Fibroblast of skin of right quadriceps (primary cell): ENCODE measurements around the gene NDST3.
A peak's percentile ranks its signal among the peaks of the same experiment; 100 is the strongest.

Source experiments
- DNase-seq: peaks from one replicate; pipeline ENCODE4 v3.0.0-alpha.2; 2013

Gene NDST3

DNA sequence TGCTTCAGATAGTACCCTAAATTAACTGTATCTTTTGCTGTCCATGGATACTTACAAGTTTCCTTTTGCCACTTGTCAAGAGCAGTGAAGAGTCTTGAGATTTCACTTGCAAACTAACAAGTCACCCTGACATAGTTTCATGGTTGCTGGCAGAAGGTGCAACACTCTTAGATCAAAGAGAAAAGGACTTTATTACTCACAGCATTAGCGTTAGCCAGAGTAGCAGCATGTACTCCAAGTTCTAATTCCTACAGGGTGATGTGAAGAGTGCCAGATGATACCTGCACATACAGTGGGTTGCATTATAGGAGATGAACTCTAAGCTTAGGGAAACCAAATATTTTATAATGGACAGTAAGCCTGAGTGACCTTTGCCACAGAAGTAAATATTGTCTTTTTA is 47.9 kb downstream of the NDST3 start:
- DNase-seq = no peak

DNA sequence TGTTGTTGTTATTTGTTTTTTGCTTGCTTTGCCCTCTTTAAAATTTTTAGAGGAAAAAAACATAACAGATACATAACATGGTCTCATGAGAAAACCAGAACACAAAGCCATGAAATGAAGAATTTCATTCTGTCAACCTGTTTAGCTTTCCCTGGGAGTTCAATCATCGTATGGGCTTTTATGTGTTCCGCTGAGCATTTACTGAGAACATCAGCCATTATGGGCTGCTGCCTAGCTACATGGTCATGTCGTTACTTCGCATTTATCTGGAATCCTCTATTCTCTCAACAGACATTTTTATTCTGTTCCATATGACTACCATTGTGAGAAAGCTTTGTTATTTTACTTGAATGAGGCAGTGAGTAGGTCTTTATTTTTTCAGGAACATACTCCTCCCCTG is 51.4 kb downstream of the NDST3 start:
- no peak for DNase-seq

DNA sequence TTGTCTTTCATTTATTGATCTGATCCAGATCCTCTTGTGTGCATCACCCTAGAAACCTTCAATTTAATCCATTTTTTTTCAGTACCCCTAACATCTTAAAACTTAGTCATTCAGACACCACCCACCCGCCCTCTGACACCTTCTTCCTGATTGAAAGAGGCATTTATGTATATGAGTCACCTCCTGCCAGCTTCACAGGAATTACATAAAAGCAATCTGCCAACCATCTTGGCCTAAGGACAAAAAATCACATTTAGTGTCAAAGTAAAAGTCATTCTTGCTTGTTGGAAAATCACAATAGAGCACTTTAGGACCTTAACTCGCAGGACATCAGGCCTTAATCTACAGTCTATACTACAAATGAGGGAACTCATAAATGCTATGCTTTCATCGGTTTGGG is 52.1 kb downstream of the NDST3 start:
- DNase-seq = peak; percentile 54

DNA sequence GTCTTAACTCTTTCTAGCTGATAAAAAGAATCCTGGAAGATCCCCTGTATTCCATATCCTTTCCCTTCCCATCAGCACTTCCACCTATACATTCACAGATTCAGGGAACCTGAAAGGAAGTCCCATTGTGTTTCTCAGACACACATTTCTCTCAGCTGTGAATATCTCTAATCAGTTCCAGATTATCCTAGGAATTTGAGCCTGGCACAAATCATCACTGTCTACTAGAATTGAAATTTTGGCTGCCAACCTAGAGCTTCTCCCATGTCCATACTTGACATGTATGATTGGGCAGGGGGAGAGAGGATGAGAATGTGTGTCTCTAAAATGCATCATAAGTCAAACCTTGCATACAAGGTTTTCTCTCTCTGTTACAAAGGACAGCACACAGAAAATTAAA is 53.1 kb downstream of the NDST3 start:
- DNase-seq = no peak

DNA sequence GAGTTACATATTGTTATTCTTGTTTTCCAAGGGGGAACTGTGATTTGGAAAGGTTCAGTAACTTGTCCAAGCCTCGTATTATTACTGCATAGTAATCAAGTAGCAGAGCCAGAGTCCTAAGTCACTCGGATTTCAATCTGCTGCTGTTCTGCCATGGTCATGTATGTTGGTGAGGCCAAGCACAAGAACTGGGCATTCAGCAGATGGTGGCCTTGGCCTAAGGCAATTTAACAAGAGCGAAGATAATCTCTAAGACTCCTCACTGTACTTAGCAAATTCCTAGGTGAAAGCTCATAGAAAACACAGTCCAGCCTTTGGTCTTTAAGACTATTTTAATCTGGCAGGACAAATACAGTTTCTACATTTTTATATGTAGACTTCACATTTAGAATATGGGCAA is 64.8 kb downstream of the NDST3 start:
- no peak for DNase-seq

DNA sequence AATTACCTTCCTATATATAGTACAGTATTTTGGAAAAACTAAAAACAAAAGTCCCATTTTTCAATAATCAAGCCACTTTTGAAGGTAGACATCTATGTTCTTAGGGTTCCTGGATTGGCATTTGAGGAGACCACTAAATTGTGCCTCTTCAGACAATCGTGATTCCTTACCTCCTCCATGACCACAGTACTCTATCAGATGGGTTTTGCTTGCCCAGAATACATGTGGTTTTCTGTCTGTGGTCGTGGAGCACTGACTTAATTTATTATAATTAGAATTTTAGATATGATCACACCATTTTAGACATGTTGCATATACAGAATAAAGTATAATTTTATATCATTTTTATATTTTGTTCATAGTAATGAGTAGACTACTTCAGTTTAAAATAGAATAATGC is 67.9 kb downstream of the NDST3 start:
- DNase-seq = no peak

DNA sequence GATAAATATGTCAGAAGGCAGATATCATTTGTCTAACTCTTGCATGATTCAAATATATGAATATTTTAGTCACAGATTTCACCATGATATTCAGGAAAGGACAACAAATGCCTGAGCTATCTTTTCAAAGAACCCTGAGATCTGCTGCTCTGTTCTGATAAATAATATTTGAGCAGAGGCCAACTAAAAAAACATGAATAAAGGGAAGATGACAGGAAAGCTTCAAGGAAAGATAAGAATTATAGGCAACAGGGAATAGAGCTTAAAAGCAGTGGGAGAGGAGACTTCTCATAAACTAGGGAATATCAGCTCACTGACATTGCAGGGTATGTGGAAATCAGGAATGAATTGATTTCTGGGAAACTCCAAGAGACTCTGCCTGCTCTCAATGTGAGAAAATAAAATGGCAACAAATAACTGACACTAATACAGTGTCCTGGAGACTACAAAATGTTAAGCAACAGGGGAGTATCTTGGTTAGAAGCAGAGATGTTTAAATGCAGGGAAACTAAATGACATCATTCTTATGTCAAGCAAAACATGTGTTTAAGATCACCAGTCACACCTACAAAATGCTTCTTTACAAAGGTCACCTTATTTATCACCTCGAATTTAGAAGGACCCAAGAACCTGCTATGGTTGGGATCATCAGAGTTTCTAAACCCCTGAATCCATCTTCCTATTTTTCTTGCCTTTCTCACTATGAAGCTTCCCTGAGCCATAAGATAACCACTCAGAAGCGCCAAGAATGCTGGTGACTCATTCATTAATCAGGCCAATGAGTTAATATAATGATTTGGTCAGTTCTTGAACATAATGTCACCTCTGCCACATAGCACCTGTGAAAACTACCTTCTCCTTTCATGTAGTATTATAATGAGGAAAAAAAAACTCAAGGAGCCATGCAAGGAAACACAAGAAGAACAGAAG is 78.1 kb downstream of the NDST3 start:
- DNase-seq = peak; percentile 14

DNA sequence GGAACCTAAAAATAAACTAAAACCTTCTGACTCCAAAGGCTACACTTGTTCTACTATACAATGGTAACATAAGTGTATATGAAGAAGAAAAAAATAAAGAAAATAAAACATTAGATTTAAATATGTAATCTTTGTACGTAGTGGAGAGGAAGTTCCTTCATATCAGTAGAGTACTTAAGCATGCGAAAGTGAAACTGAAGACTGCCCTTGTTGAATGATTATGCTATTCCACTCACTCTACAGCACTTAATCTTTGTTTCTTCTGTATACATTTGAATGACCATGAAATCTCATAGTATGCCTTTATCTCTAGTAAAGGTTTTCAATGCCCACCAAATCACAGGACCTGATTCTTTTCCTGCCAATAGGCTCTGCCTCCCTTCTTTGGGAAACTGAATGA is 78.9 kb downstream of the NDST3 start:
- no peak for DNase-seq

DNA sequence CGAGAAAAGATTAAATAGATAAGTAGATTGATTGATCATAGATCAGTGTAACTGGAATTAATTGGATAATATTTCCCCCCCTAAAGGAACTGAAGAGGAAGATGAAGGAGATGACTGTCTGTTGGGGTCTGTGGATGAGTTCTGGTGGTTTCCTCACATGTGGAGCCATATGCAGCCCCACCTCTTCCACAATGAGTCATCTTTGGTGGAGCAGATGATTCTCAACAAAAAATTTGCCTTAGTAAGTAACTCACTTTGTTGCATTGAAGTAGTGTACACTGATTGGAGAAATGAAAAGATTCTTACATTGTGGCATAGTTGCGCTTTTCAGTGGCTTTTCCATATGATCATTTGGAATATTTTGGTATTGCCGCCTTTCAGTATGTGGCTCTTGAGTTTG is 80.4 kb downstream of the NDST3 start:
- peak; percentile 11 for DNase-seq

DNA sequence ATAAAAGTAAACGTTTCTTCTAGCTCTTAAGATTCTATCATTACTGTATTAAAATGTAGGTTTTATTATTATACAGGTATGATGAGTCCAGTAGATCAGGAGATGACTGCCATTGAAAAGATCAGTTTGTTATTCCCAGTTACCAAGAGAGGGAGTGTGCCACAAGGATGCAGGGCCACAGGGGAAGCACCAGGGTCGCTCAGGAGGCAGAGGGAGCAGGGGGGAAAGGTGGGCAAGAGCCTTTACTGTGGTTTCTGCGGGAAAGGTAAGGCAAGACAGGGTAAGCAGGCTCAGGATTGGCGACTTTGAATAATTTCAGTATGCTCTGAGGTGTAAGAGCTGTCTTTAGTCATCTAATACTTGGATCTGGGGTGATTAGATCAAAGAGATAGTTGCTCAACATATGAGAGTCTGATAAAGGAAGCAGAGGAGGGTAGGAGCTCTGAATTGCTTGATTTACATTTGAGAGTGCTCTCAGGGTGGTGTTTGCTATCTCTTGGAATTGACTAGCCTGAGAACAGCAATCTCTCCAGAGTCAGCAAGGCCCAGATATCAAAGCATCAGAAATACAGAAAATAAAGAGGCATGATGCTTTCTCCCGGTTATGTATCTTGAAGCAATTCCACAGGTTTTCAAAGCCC is 86.0 kb downstream of the NDST3 start:
- DNase-seq = no peak

DNA sequence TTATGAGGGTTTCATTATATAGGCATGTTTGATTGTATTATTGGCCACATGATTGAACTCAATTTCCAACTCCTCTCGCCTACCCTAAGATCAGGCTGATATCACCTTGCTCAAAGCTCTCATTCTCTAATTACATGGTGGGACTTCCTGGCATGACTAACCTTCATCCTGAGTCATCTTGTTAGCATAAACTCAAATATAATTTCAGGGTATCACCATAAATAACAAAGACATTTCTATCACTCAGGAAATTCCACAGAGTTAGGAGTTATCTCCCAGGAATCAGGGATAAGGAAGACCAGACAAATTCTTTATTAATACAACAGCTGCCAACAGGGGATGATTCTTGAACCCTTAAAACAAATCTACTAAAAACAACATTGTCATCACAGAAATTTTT is 90.7 kb downstream of the NDST3 start:
- DNase-seq = peak; percentile 59

DNA sequence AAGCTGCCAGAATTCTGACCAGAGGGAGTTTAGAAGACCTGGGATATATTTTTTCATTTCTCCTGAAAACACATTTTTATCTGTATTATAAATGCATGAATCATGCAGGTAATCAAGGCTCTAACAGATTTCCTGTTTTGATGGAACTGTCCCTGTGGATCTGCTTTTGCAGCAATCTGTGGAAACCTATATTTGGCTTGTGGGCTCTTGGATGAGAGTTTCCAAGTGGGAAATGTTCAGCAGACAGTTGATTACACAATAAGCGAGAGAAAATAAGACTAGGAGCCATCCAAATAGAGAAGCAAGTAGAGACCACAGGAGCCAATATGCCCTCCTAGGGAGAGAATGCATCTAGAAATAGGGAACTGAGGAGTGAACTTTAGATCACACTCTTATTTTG is 105.0 kb downstream of the NDST3 start:
- no peak for DNase-seq

DNA sequence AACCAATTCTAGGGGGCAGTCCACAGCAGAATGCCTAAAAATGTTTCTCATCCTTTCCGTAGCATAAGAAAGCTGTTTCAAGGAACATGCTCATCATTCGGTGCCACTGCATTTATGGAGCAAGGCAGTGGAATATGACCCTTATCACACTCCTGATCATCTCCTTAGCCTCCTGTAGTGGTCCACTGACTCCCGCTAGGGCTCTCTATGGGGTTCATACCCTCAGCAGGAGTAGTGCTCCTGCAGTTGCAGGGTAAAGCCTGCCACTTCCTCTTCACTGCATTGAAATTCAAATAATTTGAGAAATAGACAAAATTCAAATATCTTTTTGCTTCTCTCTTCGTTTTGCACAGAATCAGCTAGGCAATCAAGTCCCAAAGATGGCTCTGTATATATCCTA is 107.0 kb downstream of the NDST3 start:
- DNase-seq = no peak

DNA sequence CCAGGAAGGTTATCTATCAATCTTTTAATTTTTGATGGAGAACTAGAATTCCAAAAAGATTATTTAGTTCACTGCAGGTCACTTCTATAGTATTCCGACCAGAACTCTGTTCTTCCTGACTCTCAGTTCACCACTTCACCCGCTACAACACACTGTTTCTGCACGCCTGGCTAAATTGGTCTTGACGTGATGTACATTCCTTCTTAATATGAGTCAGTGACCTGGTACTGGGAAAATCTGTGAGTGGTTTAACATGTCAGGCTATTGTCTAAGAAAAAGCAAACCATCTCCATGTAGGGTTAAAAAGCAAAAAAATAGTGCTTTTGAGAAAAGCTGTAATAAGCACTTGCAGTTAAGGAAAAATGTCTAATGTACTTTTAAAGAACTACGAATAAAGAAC is 120.4 kb downstream of the NDST3 start:
- peak; percentile 77 for DNase-seq

DNA sequence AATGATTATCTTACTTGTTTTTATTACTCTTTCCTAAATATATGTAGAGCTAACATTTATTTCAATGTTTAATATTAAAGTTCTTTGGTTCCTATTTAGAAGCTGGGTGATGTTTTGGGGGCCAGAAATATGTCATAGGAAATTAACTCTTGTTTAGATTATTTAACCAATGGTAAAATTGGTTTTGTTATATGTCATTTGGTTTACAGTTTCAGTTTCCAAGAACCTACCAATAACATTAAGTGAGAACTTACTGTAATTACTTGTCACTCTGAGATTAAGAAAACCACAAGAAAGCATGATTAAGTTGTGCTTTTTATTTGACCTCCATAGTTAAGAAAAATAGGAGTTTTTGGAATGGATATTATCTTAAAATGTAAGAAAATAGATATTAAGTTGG is 121.2 kb downstream of the NDST3 start:
- DNase-seq = no peak

DNA sequence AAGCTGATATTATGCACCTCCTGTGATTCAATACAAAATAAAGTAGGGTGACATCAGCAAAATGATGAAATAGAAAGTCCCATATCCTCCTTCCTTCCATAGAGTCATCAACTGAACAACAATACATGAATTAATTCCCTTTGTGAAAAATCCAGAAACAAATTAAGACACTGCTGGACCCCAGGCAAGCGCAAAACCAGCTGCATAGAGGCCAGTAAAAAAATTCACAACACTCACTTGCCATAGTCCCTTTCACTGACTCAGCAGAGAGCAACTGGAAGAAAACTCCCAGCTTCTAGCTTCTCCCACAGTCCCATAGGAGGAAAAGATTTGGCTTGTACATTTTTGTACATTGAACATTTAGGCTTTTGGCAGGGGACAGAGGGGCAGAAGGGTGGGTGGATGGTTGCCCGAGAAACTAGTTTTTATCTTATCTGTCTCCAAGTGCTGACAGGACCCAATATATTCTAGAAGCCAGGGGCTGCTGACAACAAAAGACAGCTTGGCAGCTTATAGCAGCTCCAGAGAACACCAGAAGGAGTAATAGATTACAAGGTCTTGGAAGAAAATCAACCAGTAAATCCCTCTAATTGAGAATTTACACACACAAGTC is 124.6 kb downstream of the NDST3 start:
- peak; percentile 55 for DNase-seq

DNA sequence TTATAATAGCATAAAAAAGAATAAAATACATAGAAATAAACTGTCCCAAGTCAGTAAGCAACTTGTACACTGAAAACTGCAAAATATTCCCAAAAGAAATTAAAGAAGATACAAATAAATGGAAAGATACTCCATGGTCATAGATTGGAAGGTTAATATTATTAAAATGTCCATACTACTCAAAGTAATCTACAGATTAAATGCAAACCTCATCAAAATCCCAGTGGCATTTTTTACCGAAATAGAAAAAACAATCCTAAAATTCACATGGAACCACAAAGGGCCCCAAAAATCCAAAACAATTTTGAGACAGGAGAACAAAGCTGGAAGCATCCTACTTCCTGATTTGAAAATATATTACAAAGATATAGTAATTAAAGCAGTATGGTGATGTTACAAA is 133.0 kb downstream of the NDST3 start:
- DNase-seq = no peak

DNA sequence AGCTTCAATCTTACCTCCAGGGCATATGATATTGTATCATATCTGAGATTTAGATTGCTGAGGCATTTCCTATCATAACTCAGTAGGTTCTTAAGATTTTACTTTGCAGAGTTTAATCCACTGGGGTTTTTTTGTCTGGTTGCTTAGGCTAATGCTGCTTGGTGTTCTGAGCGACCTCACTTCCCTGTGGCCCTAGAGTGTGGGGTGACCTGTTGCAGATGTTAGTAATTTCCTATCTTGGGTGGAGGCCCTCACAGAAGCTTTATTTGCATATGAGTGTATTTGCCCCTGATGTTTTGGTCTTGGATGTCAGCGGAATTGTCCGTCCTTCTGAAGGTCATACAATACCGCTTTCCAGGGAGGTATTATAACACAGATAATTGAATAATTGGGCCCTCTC is 137.1 kb downstream of the NDST3 start:
- DNase-seq = no peak

DNA sequence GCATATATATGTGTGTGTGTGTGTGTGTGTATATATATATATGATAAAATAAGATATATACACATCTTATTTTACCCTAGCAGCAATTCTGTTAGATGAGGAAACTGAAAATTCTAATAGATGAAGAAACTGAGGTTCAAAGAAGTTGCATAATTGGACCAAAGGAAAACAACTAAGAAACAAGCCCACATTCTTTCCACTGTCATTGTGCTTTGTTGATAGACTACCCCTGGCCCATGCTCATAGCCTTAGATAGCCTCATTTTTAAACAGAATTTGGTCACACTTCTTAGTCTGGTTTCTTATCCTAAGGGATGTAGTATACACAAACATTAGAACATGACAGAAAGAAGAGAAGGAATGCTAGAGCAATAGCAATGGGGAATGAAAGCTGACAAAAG is 138.8 kb downstream of the NDST3 start:
- DNase-seq = no peak

DNA sequence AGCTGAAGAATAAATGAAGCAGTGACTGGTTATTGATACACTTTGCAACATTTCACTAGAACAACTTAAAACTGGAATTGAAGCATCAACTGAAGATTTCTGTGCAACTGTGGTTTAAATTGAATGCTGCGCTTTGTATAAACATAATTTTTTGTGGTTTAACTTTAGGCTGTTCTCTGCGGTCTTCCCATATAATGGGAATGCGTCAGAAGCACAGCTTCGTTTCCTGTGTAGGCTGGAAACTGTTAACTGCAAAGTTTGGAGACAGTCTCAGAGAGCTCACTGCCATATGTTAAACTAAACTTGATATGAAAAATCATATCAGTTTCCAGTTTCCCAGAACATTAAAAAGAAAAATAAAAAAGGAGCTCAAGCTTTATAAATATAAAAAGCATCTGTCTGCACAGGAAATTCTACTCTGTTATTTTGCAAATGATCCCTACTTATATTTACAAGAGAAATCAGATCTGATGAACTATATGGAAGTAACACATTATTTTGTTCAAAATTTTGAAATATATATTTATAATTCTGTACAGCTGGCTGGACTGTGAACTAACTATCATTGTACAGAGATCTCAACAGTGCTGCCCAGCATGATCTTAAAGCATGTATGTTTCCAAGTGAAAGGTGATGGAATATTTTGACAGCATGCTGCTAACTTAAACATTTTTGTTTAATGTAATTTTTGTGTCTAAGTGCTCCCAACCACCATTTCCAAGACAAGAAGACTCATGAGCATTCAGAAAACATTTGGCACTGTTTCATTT is 139.9 kb downstream of the NDST3 start:
- DNase-seq = peak; percentile 93

DNA sequence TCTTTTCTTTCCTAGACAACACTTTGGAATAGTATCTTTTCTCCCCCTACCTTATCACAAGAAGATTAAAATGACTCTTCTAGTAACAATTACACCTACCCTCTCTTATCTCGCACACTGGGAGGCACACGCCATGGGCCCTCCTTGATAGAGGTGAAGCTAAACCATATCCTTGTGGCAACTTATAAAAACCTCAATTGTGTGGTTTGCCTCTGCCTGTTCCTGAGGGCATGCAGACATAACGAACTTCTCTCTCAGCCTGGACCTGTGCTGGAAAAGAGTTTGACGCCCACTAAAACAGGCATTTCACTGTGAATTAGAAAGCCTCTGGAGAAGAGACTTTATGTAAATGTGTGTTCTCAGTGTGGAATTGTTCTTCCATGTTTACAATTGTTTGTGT is 141.2 kb downstream of the NDST3 start:
- no peak for DNase-seq

DNA sequence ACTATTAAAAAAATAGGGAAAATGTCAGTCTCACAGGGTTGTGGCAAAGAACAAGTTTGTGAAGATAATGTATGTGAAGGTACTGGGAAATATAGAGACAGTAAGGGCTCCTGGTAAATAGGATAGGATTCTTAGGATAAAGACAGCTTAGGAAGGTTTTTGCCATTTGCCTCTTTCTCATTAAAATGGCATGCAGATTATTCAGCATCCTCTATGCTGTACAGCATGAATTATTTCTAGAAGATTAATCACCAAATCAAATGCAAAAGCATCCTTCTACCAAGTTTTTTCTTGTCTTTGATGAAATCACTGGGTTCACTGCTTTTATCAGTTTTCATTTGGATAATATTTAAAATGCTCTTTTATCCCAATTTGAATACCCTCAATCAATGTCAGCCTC is 142.8 kb downstream of the NDST3 start:
- DNase-seq = peak; percentile 68

DNA sequence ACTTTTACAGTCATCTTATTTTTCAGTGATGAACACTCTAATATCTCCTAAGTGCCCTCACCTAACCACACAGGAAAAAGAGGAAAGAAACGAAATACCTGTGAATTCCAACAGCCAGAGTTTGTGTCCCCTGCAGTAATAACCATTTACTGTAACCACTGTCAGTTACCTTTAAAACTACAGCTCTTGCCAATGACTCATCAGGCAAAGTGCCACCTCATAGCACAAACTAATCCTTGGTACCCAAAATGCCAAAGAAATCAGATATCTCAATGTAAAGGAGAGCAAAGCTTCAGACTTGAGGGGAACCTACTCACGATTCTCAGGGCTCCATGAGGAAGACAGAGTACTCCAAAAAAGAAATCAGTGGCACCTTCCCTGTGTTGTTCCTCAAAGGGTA is 146.5 kb downstream of the NDST3 start:
- peak; percentile 37 for DNase-seq
